ENCODE results near the gene GPC5. TPM values are rescaled to one million over a fixed set of nuclear protein-coding genes. Genes with fewer than 3 reads are reported as not detected.

GPC5 gene
- total RNA-seq, 1 experiment from 2014 or later, result not detected

DNA sequence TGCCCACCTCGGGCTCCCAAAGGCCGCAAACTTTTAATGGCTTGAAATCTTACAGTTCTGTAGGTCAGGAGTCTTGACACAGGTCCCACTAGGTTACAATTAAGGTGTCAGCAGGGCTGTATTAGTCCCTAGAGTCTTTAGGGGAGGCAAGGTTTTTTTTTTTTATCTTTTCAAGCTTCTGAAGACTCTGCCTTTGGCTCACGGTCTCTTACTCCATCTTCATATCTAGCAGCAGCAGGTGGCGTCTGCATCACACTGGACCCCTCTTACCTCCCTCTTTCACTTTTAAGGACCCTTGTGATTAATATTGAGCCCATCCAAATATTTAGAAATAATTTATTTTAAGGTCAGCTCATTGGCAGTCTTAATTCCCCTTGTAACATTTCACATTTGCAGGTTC, 39.3 kb upstream of the GPC5 start:
- H3K4me3 Mint-ChIP-seq (ENCODE audit: low read depth, unreplicated experiment), result no peak overlapping the region
- CTCF ChIA-PET, result no interaction called here
- DNase-seq, result no peak
- TF ChIP-seq CTCF (IDR thresholded peaks at IDR 0.05; ENCODE audit: unreplicated experiment), result no peak
- no TSS peak for BruUV-seq (replicated peaks)
- intact Hi-C loops (cut with micrococcal nuclease; ENCODE audit: unreplicated experiment), result no loop called here
- H3K36me3 Mint-ChIP-seq (ENCODE audit: insufficient read depth, unreplicated experiment), result peaks cover 14% of the 10 kb centered on the region
- no peaks in the 10 kb centered on the region for H3K9me3 Mint-ChIP-seq (ENCODE audit: low read depth, unreplicated experiment)
- peaks cover 10% of the 10 kb centered on the region for H3K4me1 Mint-ChIP-seq (ENCODE audit: low read depth, unreplicated experiment)
- H3K27me3 Mint-ChIP-seq (ENCODE audit: unreplicated experiment), result no peaks in the 10 kb centered on the region
- no peak overlapping the region for H3K27ac Mint-ChIP-seq (ENCODE audit: unreplicated experiment)

DNA sequence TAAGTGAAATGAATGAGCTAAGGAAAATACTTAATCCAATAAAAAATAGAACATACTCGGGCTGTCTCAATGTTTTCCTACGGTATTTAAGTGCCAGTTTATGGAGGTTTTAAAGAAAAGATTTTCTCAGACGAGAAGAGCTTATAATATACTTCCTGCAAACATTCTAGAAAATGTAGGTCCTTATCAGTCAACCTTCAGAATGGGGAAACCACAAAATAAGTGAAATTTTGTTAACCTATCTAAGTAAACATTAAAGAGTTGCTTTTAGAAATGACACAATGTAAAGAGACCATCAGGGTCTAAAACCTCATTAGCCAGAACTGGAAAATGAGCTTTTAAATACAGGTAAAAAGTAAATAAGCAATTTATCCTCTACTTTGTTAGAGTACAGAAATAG, 38.8 kb upstream of the GPC5 start:
- CTCF ChIA-PET, result no interaction called here
- intact Hi-C loops (cut with micrococcal nuclease; ENCODE audit: unreplicated experiment), result no loop called here
- peaks cover 10% of the 10 kb centered on the region for H3K4me1 Mint-ChIP-seq (ENCODE audit: low read depth, unreplicated experiment)
- no peak for TF ChIP-seq CTCF (IDR thresholded peaks at IDR 0.05; ENCODE audit: unreplicated experiment)
- no peak for DNase-seq
- no peaks in the 10 kb centered on the region for H3K27me3 Mint-ChIP-seq (ENCODE audit: unreplicated experiment)
- no TSS peak for BruUV-seq (replicated peaks)
- H3K4me3 Mint-ChIP-seq (ENCODE audit: low read depth, unreplicated experiment), result no peak overlapping the region
- H3K36me3 Mint-ChIP-seq (ENCODE audit: insufficient read depth, unreplicated experiment), result peaks cover 8% of the 10 kb centered on the region
- H3K9me3 Mint-ChIP-seq (ENCODE audit: low read depth, unreplicated experiment), result no peaks in the 10 kb centered on the region
- H3K27ac Mint-ChIP-seq (ENCODE audit: unreplicated experiment), result no peak overlapping the region

DNA sequence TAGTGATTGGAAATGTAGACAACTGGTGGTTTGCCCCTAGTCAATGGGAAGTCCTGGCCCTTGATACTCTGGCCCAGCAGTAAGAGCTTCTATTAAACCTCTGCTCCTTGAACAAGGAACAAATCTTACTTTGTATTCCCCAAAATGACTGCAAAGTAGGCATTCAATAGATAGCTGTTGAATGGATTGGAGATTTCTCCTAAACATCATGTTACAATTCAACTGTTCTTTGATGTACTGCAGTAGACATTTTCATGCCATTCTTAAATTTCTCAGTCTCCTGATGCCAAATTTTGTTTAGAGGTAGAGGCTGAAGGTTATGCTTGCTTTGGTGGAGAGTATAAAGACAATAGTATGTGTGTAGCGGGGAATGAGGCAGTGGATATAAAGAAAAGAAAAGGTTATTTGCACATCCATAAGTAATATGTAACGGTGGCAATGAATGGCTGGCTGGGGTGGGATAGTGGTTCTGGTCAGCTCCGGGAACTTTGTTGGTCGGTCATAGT, 38.1 kb upstream of the GPC5 start:
- intact Hi-C loops (cut with micrococcal nuclease; ENCODE audit: unreplicated experiment), result no loop called here
- Mint-ChIP-seq H3K27ac (ENCODE audit: unreplicated experiment) (no peak overlapping the region), H3K9me3 (ENCODE audit: low read depth, unreplicated experiment) (no peaks in the 10 kb centered on the region), H3K4me1 (ENCODE audit: low read depth, unreplicated experiment) (peaks cover 10% of the 10 kb centered on the region), H3K27me3 (ENCODE audit: unreplicated experiment) (no peaks in the 10 kb centered on the region), H3K36me3 (ENCODE audit: insufficient read depth, unreplicated experiment) (peaks cover 5% of the 10 kb centered on the region), H3K4me3 (ENCODE audit: low read depth, unreplicated experiment) (no peak overlapping the region)
- BruUV-seq (replicated peaks), result no TSS peak
- DNase-seq, result no peak
- TF ChIP-seq CTCF (IDR thresholded peaks at IDR 0.05; ENCODE audit: unreplicated experiment), result no peak
- CTCF ChIA-PET, result no interaction called here

DNA sequence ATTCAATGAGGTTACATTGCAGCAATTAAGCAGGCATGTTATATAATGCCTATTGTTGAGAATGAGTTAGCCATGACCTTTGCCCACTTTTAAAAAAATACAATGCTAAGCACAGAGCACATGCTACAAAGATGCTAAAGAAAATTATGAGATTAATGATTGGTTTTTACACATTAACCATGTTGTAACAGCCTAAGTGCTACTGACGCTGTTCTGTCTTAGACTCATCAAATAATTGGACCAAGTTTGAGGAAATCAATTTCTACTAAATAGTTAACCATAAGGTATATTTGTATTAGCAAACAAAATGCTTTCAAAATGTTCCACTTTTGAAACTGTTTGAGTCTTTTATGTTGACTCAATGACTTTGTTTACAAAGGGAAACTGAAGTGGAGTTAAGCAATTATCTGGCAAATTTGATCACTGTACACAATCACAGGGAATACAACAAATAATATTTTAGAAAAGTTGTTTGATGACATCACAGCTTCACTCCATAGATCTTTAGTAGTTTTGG, 36.6 kb upstream of the GPC5 start:
- H3K27ac Mint-ChIP-seq (ENCODE audit: unreplicated experiment), result no peak overlapping the region
- CTCF ChIA-PET, result no interaction called here
- no peaks in the 10 kb centered on the region for H3K27me3 Mint-ChIP-seq (ENCODE audit: unreplicated experiment)

More for the DNA sequence above, 36.6 kb upstream of the GPC5 start:
- DNase-seq, result no peak
- no TSS peak for BruUV-seq (replicated peaks)
- intact Hi-C loops (cut with micrococcal nuclease; ENCODE audit: unreplicated experiment), result no loop called here
- Mint-ChIP-seq H3K4me1 (ENCODE audit: low read depth, unreplicated experiment) (peaks cover 5% of the 10 kb centered on the region), H3K4me3 (ENCODE audit: low read depth, unreplicated experiment) (no peak overlapping the region), H3K9me3 (ENCODE audit: low read depth, unreplicated experiment) (no peaks in the 10 kb centered on the region), H3K36me3 (ENCODE audit: insufficient read depth, unreplicated experiment) (peaks cover 5% of the 10 kb centered on the region)
- TF ChIP-seq CTCF (IDR thresholded peaks at IDR 0.05; ENCODE audit: unreplicated experiment), result no peak
